ENCODE results near the gene NNT.

The NNT gene

GRCh38 chr5:43602461-43603343, at the start of gene NNT:
TSS of gene NNT (plus strand) at chr5:43603180. CDS start at chr5:43609196, 6,016 bp downstream.
- H3K27ac ChIP-seq, result peak within 1 kb of the TSS; percentile 68; the same call in 1 of the 2 replicates
- TF ChIP-seq CTCF (conservative IDR thresholded peaks at IDR 0.05), result no peak

GRCh38 chr5:43553381-43553780, 49.6 kb upstream of the NNT start:
- TF ChIP-seq CTCF (conservative IDR thresholded peaks at IDR 0.05), result no peak
- H3K27ac ChIP-seq, result no peak overlapping the region

GRCh38 chr5:43554497-43554896, 48.5 kb upstream of the NNT start:
- TF ChIP-seq CTCF (conservative IDR thresholded peaks at IDR 0.05), result no peak
- no peak overlapping the region; the same call in 1 of the 2 replicates for H3K27ac ChIP-seq

- no peak for TF ChIP-seq CTCF (conservative IDR thresholded peaks at IDR 0.05)
- H3K27ac ChIP-seq, result peak overlapping the region; percentile 98
Observed at GRCh38 chr5:43555895-43556606, 46.9 kb upstream of the NNT start.

- H3K27ac ChIP-seq, result peak overlapping the region; percentile 98
Observed at GRCh38 chr5:43556607-43556856, 46.4 kb upstream of the NNT start.

- H3K27ac ChIP-seq, result peak within 1 kb of the TSS; percentile 98
- peak; percentile 93 for TF ChIP-seq CTCF (conservative IDR thresholded peaks at IDR 0.05)
Observed at GRCh38 chr5:43556857-43557542, 46.0 kb upstream of the NNT start, which contains the start of gene PAIP1. TSS of gene PAIP1 (minus strand) at chr5:43557077. CDS start at chr5:43556846, 231 bp downstream.

- H3K27ac ChIP-seq, result no peak overlapping the region
- TF ChIP-seq CTCF (conservative IDR thresholded peaks at IDR 0.05), result no peak
Observed at GRCh38 chr5:43560128-43560527, 42.9 kb upstream of the NNT start.
